ENCODE data around the gene TIMM10B. TPM values are rescaled to one million over a fixed set of nuclear protein-coding genes. Genes with fewer than 3 reads are reported as not detected.
A peak's percentile ranks its signal among the peaks of the same experiment; 100 is the strongest.

TIMM10B gene
- total RNA-seq, 4 donors from 2014 or later: 37.3 to 69.0 (median 47.0) TPM

DNA sequence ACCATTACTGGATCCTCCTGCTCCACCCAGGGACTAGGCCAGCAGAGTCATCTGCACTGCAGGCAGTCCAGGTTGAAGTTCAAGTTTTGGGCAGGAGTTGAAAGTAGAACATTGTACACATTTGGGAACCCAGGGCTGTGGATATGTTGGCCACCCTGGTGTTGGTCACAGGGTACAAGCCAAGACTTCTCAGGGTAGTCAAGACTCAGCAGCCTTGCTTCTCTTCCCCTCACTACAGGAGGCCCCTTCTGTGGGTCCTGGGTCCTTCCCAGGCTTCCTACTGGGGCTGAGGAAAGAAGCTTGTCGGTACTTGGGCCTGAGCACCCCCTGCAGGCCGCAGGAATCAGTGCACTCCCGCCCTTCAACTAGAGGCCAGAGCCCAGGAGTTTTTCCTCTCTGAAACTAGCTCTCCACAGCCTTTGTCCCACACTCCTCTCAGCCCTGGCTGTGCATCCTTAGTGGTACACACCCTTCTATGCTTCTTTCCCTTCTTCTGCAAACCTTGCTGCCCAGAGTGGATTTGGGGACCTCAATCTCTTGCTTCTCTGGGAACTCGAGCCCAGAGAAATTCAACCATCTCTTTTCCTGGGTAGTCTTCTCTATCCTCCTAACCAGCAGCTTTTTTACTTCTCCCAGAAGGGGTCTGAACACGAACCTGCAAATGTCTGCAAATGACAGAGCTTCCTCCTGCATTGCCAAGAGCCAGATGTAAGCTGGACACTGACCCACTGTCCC lies 37.9 kb upstream of the TIMM10B start:
- Histone ChIP-seq H3K4me3 (no peak overlapping the region), H3K36me3 (peaks cover 0 to 12% of the 10 kb centered on the region in 2 donors), H3K9me3 (no peaks in the 10 kb centered on the region), H3K27ac (no peak overlapping the region), H3K27me3 (no peaks in the 10 kb centered on the region), H3K4me1 (no peaks in the 10 kb centered on the region)
- TF ChIP-seq, protein P1, sequence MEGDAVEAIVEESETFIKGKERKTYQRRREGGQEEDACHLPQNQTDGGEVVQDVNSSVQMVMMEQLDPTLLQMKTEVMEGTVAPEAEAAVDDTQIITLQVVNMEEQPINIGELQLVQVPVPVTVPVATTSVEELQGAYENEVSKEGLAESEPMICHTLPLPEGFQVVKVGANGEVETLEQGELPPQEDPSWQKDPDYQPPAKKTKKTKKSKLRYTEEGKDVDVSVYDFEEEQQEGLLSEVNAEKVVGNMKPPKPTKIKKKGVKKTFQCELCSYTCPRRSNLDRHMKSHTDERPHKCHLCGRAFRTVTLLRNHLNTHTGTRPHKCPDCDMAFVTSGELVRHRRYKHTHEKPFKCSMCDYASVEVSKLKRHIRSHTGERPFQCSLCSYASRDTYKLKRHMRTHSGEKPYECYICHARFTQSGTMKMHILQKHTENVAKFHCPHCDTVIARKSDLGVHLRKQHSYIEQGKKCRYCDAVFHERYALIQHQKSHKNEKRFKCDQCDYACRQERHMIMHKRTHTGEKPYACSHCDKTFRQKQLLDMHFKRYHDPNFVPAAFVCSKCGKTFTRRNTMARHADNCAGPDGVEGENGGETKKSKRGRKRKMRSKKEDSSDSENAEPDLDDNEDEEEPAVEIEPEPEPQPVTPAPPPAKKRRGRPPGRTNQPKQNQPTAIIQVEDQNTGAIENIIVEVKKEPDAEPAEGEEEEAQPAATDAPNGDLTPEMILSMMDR (IDR thresholded peaks at IDR 0.05): peak; percentile 73 to 92 (median 80)
- TF ChIP-seq POLR2A (IDR thresholded peaks at IDR 0.05): no peak
- 0 to 35% methylated on average over 1 to 2 of the region's 5 CpGs for WGBS, 2 donors (ENCODE audit: low coverage in 1 of 2)
- ATAC-seq: peak; percentile 81

DNA sequence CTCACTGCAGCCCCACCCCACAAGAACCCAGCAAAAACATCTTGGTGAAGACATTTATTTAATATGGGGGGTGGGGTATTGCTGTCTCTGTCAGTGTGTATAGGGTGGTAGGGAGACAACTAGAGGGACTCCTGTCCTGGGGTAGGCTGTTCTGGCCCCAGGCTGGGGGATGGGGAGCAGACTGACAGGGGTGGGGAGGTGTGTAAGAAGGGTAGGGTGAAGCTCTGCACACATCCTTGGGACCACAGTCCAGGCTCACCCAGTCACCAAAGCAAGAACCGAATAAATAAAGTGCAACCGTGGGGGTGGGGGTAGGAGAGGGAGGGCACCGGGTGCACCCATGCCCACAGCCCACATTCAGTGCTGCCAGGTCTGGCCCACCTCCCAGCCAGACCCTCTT lies 32.7 kb upstream of the TIMM10B start:
- TF ChIP-seq, protein P1 (IDR thresholded peaks at IDR 0.05): no peak
- TF ChIP-seq POLR2A (IDR thresholded peaks at IDR 0.05) (no peak), POLR2AphosphoS5 (IDR thresholded peaks at IDR 0.05) (no peak), EP300 (IDR thresholded peaks at IDR 0.05) (no peak)
- WGBS, 2 donors (ENCODE audit: low coverage in 1 of 2): 100% methylated on average over 1 of the region's 3 CpGs; no CpG with 5 or more reads in 1 of the 2 donors
- no peak for ATAC-seq

GRCh38 chr11:6452219-6452618 lies 29.1 kb upstream of the TIMM10B start:
- Histone ChIP-seq H3K4me3 (no peak overlapping the region), H3K27ac (no peak overlapping the region), H3K36me3 (peaks cover 0 to 100% of the 10 kb centered on the region in 2 donors), H3K9me3 (no peaks in the 10 kb centered on the region), H3K4me1 (no peaks in the 10 kb centered on the region), H3K27me3 (no peaks in the 10 kb centered on the region)
- no peak for TF ChIP-seq EP300 (IDR thresholded peaks at IDR 0.05)
- TF ChIP-seq, protein P1 (IDR thresholded peaks at IDR 0.05): no peak
- no peak for TF ChIP-seq POLR2A (IDR thresholded peaks at IDR 0.05)
- TF ChIP-seq POLR2AphosphoS5 (IDR thresholded peaks at IDR 0.05): no peak
- WGBS, 2 donors (ENCODE audit: low coverage in 1 of 2): 60% methylated on average over 1 of the region's 3 CpGs; no CpG with 5 or more reads in 1 of the 2 donors
- no peak for ATAC-seq

More for the DNA sequence above, 32.7 kb upstream of the TIMM10B start:
- H3K4me3 ChIP-seq: no peak overlapping the region
- H3K36me3 ChIP-seq: peaks cover 0 to 63% of the 10 kb centered on the region in 2 donors
- no peaks in the 10 kb centered on the region for H3K9me3 ChIP-seq
- no peak overlapping the region for H3K27ac ChIP-seq
- no peaks in the 10 kb centered on the region for H3K4me1 ChIP-seq
- no peaks in the 10 kb centered on the region for H3K27me3 ChIP-seq

DNA sequence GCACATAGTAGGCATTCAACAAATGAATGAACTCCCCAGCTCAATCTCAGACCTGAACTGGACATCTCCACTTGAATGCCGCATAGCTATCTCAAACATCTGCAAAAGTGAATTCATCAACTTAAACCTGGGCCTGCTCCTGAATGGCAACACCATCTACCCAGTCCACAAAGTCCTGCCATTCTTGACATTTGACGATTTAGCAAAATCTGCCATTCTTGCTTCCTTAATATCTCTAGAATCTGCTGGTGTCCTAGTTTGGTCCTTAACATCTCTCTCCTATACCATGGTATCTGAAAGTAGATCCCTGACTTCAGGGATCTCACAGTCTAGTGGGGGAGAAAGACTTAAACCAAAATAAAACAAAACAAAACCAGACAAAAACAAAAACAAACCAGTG lies 28.1 kb upstream of the TIMM10B start:
- Histone ChIP-seq H3K27me3 (no peaks in the 10 kb centered on the region), H3K4me1 (no peaks in the 10 kb centered on the region), H3K36me3 (peaks cover 0 to 100% of the 10 kb centered on the region in 2 donors), H3K4me3 (no peak overlapping the region), H3K9me3 (no peaks in the 10 kb centered on the region), H3K27ac (no peak overlapping the region)
- TF ChIP-seq EP300 (IDR thresholded peaks at IDR 0.05) (no peak), POLR2AphosphoS5 (IDR thresholded peaks at IDR 0.05) (no peak), POLR2A (IDR thresholded peaks at IDR 0.05) (no peak)
- TF ChIP-seq, protein P1 (IDR thresholded peaks at IDR 0.05): no peak
- WGBS, 2 donors (ENCODE audit: low coverage in 1 of 2): 100% methylated on average over 1 to 2 of the region's 2 CpGs
- no peak for ATAC-seq

DNA sequence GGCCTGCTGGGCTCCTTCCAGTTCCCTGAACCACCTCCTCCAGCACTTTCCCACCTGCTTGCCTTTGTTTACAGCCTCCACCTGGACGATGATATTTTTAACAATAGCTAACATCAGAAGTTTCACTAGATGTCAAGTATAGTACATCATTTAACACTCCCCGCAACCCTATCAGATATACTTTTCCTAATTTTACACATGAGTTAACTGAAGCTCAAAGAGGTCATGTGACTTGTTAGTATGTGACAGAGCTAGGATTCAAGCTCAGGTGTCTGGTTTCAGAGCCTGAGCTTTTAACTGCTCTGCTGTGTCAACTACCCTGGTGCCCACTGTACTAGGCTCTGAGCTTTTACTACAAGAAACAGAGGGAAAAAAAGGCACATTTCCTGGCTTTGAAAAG lies 26.2 kb upstream of the TIMM10B start:
- Histone ChIP-seq H3K27ac (no peak overlapping the region), H3K4me1 (no peaks in the 10 kb centered on the region), H3K27me3 (no peaks in the 10 kb centered on the region), H3K4me3 (no peak overlapping the region), H3K9me3 (no peaks in the 10 kb centered on the region), H3K36me3 (peaks cover 0 to 100% of the 10 kb centered on the region in 2 donors)
- ATAC-seq: no peak
- WGBS, 2 donors (ENCODE audit: low coverage in 1 of 2): 81 to 82% methylated on average over 2 of the region's 2 CpGs
- TF ChIP-seq EP300 (IDR thresholded peaks at IDR 0.05) (no peak), POLR2AphosphoS5 (IDR thresholded peaks at IDR 0.05) (no peak)

Measured in gastroesophageal sphincter (tissue), 4 donors.